Measurements from ENCODE around the gene SLC36A3. TPM values are rescaled to one million over a fixed set of nuclear protein-coding genes. Genes with fewer than 3 reads are reported as not detected.

Gene SLC36A3
- total and polyA plus RNA-seq, 2 of the 8 experiments (the other 6 are each of a cell fraction or from before 2014, with no cell fraction given) = not detected

GRCh38 chr5:151328734-151329133, 25.2 kb upstream of the SLC36A3 start:
- no peak for FAIRE-seq
- H3K9me3 ChIP-seq (ENCODE audit: insufficient read depth in 2 of 2, low read depth in 1 of 2, low read length in 1 of 2) = no peaks in the 10 kb centered on the region
- no peaks in the 10 kb centered on the region for H3K27me3 ChIP-seq (replicated peaks in 1 of 4; ENCODE audit: control insufficient read depth in 3 of 4, extremely low read depth in 1 of 4, insufficient read depth in 3 of 4, low read length in 3 of 4)
- H4K5ac ChIP-seq (ENCODE audit: insufficient read length, low read depth, low read length) = no peak overlapping the region
- H2BK5ac ChIP-seq (ENCODE audit: low read depth, low read length) = no peak overlapping the region
- no peak overlapping the region for H3K4me2 ChIP-seq (ENCODE audit: insufficient read depth in 1 of 2, low read depth in 2 of 2, low read length in 2 of 2)
- no peak overlapping the region for H2BK20ac ChIP-seq (ENCODE audit: low read length)
- no peaks in the 10 kb centered on the region for H3K36me3 ChIP-seq (ENCODE audit: control insufficient read depth in 2 of 4, insufficient read depth in 4 of 4, low read length in 3 of 4)
- no peak overlapping the region for H2AFZ ChIP-seq (ENCODE audit: low read length)
- H4K8ac ChIP-seq (ENCODE audit: extremely low read depth, insufficient read depth, low read length) = no peak overlapping the region
- POLR2A ChIA-PET (ENCODE audit: partially characterized antibody) = no interaction called here
- H3K9ac ChIP-seq (replicated peaks in 1 of 4; ENCODE audit: extremely low read depth in 1 of 4, low read depth in 3 of 4, low read length in 3 of 4) = no peak overlapping the region
- H3K4me3 ChIP-seq (ENCODE audit: extremely low read depth in 1 of 4, insufficient read depth in 2 of 4, low read depth in 3 of 4, low read length in 4 of 4) = no peak overlapping the region
- H4K20me1 ChIP-seq (replicated peaks in 1 of 2; ENCODE audit: control insufficient read depth in 1 of 2, insufficient read depth in 2 of 2, low read length in 2 of 2) = no peaks in the 10 kb centered on the region
- no peak overlapping the region for H3K27ac ChIP-seq (ENCODE audit: low read depth, low read length)
- no peak overlapping the region for H2BK12ac ChIP-seq (ENCODE audit: low read depth, low read length)
- no peak overlapping the region for H4K91ac ChIP-seq (replicated peaks; ENCODE audit: insufficient read length, low read length)
- CTCF ChIA-PET (ENCODE audit: partially characterized antibody) = interaction anchor here (0.7 to 0.8 kb wide), 2 partner anchors 39 to 101 kb away, joined by 3 read pairs; no protein-coding TSS in a partner anchor
- 90% methylated on average over 4 of the region's 4 CpGs; no CpG with 5 or more reads in 1 of the 2 experiments for WGBS, 2 experiments (ENCODE audit: extremely low coverage in 1 of 2, insufficient coverage in 1 of 2, insufficient read length in 1 of 2, insufficient replicate concordance in 2 of 2, low coverage in 1 of 2, low lambda C conversion rate in 2 of 2, missing lambda C conversion rate in 1 of 2)
- H3K4me1 ChIP-seq (replicated peaks in 1 of 4; ENCODE audit: control insufficient read depth in 3 of 4, insufficient read depth in 4 of 4, low read length in 3 of 4) = peaks cover 0 to 4% (median 2%) of the 10 kb centered on the region in 4 experiments; a peak in 2 of 7 replicates
- H3K4ac ChIP-seq (replicated peaks; ENCODE audit: insufficient read length, low read depth, low read length) = no peak overlapping the region
- no peak overlapping the region for H3K56ac ChIP-seq (replicated peaks; ENCODE audit: insufficient read length, low read depth, low read length)
- H3K79me1 ChIP-seq (ENCODE audit: low read depth, low read length) = no peaks in the 10 kb centered on the region
- no peak overlapping the region for H2AK5ac ChIP-seq (ENCODE audit: low read depth, low read length)
- H3K14ac ChIP-seq (ENCODE audit: insufficient read length) = no peak overlapping the region
- no peak for DNase-seq (ENCODE audit: low read depth in 1 of 2, low spot score in 2 of 2)
- TF ChIP-seq SIN3A (conservative IDR thresholded peaks at IDR 0.05 in 1 of 2, IDR thresholded peaks at IDR 0.05 in 1 of 2; ENCODE audit: low read depth in 1 of 2, low read length in 2 of 2) (no peak), TAF1 (IDR thresholded peaks at IDR 0.05; ENCODE audit: low read depth, low read length) (no peak), BACH1 (IDR thresholded peaks at IDR 0.05; ENCODE audit: low read length) (no peak), KDM4A (IDR thresholded peaks at IDR 0.05; ENCODE audit: low read depth, low read length, severe bottlenecking) (no peak), TCF12 (IDR thresholded peaks at IDR 0.05; ENCODE audit: low read depth, low read length) (no peak), HDAC6 (IDR thresholded peaks at IDR 0.05; ENCODE audit: low read depth, low read length) (no peak), JUN (IDR thresholded peaks at IDR 0.05; ENCODE audit: low read depth, low read length) (no peak), KDM5A (IDR thresholded peaks at IDR 0.05; ENCODE audit: low read length) (no peak), TAF7 (optimal IDR thresholded peaks at IDR 0.05; ENCODE audit: borderline replicate concordance, low read depth, low read length) (no peak), POLR2A (IDR thresholded peaks at IDR 0.05; ENCODE audit: control extremely low read depth in 1 of 2, low read depth in 2 of 2, low read length in 2 of 2) (no peak)
- TF ChIP-seq, protein P1, sequence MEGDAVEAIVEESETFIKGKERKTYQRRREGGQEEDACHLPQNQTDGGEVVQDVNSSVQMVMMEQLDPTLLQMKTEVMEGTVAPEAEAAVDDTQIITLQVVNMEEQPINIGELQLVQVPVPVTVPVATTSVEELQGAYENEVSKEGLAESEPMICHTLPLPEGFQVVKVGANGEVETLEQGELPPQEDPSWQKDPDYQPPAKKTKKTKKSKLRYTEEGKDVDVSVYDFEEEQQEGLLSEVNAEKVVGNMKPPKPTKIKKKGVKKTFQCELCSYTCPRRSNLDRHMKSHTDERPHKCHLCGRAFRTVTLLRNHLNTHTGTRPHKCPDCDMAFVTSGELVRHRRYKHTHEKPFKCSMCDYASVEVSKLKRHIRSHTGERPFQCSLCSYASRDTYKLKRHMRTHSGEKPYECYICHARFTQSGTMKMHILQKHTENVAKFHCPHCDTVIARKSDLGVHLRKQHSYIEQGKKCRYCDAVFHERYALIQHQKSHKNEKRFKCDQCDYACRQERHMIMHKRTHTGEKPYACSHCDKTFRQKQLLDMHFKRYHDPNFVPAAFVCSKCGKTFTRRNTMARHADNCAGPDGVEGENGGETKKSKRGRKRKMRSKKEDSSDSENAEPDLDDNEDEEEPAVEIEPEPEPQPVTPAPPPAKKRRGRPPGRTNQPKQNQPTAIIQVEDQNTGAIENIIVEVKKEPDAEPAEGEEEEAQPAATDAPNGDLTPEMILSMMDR (IDR thresholded peaks at IDR 0.05; ENCODE audit: control extremely low read depth in 1 of 3, insufficient read depth in 1 of 3, low read depth in 1 of 3, low read length in 3 of 3) = no peak
- no peaks in the 10 kb centered on the region for H3K23me2 ChIP-seq (ENCODE audit: low read depth, low read length)
- H2BK15ac ChIP-seq (ENCODE audit: low read length) = no peak overlapping the region
- H3K23ac ChIP-seq (ENCODE audit: insufficient read length) = no peak overlapping the region
- H3K18ac ChIP-seq (ENCODE audit: extremely low read depth, low read length) = no peak overlapping the region
- H3K79me2 ChIP-seq (ENCODE audit: control insufficient read depth in 1 of 2, insufficient read depth in 2 of 2, low read length in 2 of 2) = no peaks in the 10 kb centered on the region
- no peak overlapping the region for H2BK120ac ChIP-seq (replicated peaks; ENCODE audit: low read depth, low read length)

Data from H1 (cell line).